Measurements from ENCODE around the gene EIF4H. TPM values are rescaled to one million over a fixed set of nuclear protein-coding genes. Genes with fewer than 3 reads are reported as not detected.
"Not testable (repeated sequence)": the region's sequence is repeated elsewhere in the genome, so short reads cannot be mapped to it uniquely, and the experiment has no call there.

The EIF4H gene
- total and polyA plus RNA-seq, 7 donors = 196 to 327 (median 263) TPM

- no peaks in the 10 kb centered on the region for H3K36me3 ChIP-seq (ENCODE audit: insufficient read depth in 1 of 2, low read depth in 1 of 2)
- H3K27ac ChIP-seq = no peak overlapping the region
- intact Hi-C loops (cut with DNase I) = loop anchor here (5.0 kb wide), 1 partner anchor 34 kb away; no protein-coding TSS in a partner anchor
- DNase-seq (no peak), ATAC-seq (no peak)
- no peaks in the 10 kb centered on the region for H3K4me1 ChIP-seq
- H3K9me3 ChIP-seq = no peaks in the 10 kb centered on the region
- WGBS, 3 donors = 81 to 89% (median 82%) methylated on average over 9 of the region's 9 CpGs
- no peak for TF ChIP-seq CTCF (IDR thresholded peaks at IDR 0.05)
- no peak overlapping the region for H3K4me3 ChIP-seq
- no peaks in the 10 kb centered on the region for H3K27me3 ChIP-seq (ENCODE audit: insufficient read depth in 3 of 3, low read length in 2 of 3)
These were observed 18.3 kb upstream of the EIF4H start for GRCh38 chr7:74155810-74156395.

GRCh38 chr7:74157605-74158004 is 16.6 kb upstream of the EIF4H start:
- Histone ChIP-seq H3K27me3 (ENCODE audit: insufficient read depth in 3 of 3, low read length in 2 of 3) (no peaks in the 10 kb centered on the region), H3K27ac (no peak overlapping the region), H3K9me3 (no peaks in the 10 kb centered on the region), H3K4me3 (no peak overlapping the region), H3K4me1 (no peaks in the 10 kb centered on the region), H3K36me3 (ENCODE audit: insufficient read depth in 1 of 2, low read depth in 1 of 2) (no peaks in the 10 kb centered on the region)
- ATAC-seq (no peak), DNase-seq (no peak)
- TF ChIP-seq CTCF (IDR thresholded peaks at IDR 0.05) = no peak
- WGBS, 3 donors = 92 to 96% (median 95%) methylated on average over 9 of the region's 9 CpGs
- intact Hi-C loops (cut with DNase I) = loop anchor here (5.0 kb wide), 1 partner anchor 35 kb away; no protein-coding TSS in a partner anchor

GRCh38 chr7:74164985-74165456 is 9.1 kb upstream of the EIF4H start:
- no peak overlapping the region for H3K4me3 ChIP-seq
- TF ChIP-seq CTCF (IDR thresholded peaks at IDR 0.05) = no peak
- DNase-seq (no peak), ATAC-seq (no peak)
- 40 to 45% (median 40%) methylated on average over 7 of the region's 7 CpGs for WGBS, 3 donors
- no peaks in the 10 kb centered on the region for H3K36me3 ChIP-seq (ENCODE audit: insufficient read depth in 1 of 2, low read depth in 1 of 2)
- no peaks in the 10 kb centered on the region for H3K27me3 ChIP-seq (ENCODE audit: insufficient read depth in 3 of 3, low read length in 2 of 3)
- intact Hi-C loops (cut with DNase I) = no loop called here
- peaks cover 9% of the 10 kb centered on the region for H3K4me1 ChIP-seq
- no peak overlapping the region for H3K27ac ChIP-seq
- no peaks in the 10 kb centered on the region for H3K9me3 ChIP-seq

- DNase-seq (no peak), ATAC-seq (no peak)
- no peak overlapping the region for H3K27ac ChIP-seq
- no peaks in the 10 kb centered on the region for H3K36me3 ChIP-seq (ENCODE audit: insufficient read depth in 1 of 2, low read depth in 1 of 2)
- H3K4me3 ChIP-seq = no peak overlapping the region
- H3K9me3 ChIP-seq = no peaks in the 10 kb centered on the region
- intact Hi-C loops (cut with DNase I) = no loop called here
- H3K27me3 ChIP-seq (ENCODE audit: insufficient read depth in 3 of 3, low read length in 2 of 3) = no peaks in the 10 kb centered on the region
- 94 to 96% (median 95%) methylated on average over 15 of the region's 15 CpGs for WGBS, 3 donors
- peaks cover 9% of the 10 kb centered on the region for H3K4me1 ChIP-seq
- no peak for TF ChIP-seq CTCF (IDR thresholded peaks at IDR 0.05)
These were observed 8.1 kb upstream of the EIF4H start for GRCh38 chr7:74165867-74166593.

- DNase-seq; H3K4me1 ChIP-seq; H3K4me3 ChIP-seq; H3K9me3 ChIP-seq; H3K36me3 ChIP-seq (ENCODE audit: insufficient read depth in 1 of 2, low read depth in 1 of 2); H3K27ac ChIP-seq; H3K27me3 ChIP-seq (ENCODE audit: insufficient read depth in 3 of 3, low read length in 2 of 3); intact Hi-C loops (cut with DNase I): not testable (repeated sequence)
- ATAC-seq = peak; percentile 48 to 88 (median 79)
- 58 to 85% (median 68%) methylated on average over 6 of the region's 6 CpGs for WGBS, 3 donors
These were observed 6.8 kb upstream of the EIF4H start for GRCh38 chr7:74167324-74167723.
